A673 (cell line): ENCODE data around the gene TBC1D4.

Experiments used
- EZH2 ChIP-seq: fragments of 200-600 bp; sonication (generic); IDR thresholded peaks from 2 replicates; pipeline ENCODE4 v1.6.1; 2017; ENCODE audit warnings: borderline replicate concordance, low read depth, mild to moderate bottlenecking, mixed read lengths, antibody characterized with exemption, low read length; ENCODE audit not compliant: poor library complexity, severe bottlenecking
- TF ChIP-seq, protein P1 (sequence below): fragments of 300-800, 200-600 bp; sonication (generic); conservative IDR thresholded peaks from 2 replicates; pipeline ENCODE4 v1.5.1; 2017; ENCODE audit warnings: low read depth, mild to moderate bottlenecking, antibody characterized with exemption, low read length, moderate library complexity, mixed read lengths

DNA sequence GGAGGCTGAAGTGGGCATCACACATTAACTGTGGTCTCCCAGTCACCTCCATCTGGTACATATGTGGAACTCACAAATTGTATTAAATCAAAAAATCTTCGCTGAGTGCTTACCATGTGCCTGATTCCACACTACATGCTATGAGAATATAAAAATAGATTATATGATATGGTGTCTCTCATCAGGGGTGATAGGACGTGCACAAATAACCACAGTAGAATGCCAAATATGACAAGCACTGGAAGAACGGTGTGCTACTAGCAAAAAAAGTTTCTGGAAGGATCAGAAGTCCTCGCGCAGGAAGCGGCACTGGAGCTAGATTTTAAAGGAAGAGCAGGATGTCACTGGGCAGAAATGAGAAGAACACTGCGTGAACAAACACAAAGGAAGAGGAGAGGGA lies 62.3 kb downstream of the TBC1D4 start:
- TF ChIP-seq, protein P1, sequence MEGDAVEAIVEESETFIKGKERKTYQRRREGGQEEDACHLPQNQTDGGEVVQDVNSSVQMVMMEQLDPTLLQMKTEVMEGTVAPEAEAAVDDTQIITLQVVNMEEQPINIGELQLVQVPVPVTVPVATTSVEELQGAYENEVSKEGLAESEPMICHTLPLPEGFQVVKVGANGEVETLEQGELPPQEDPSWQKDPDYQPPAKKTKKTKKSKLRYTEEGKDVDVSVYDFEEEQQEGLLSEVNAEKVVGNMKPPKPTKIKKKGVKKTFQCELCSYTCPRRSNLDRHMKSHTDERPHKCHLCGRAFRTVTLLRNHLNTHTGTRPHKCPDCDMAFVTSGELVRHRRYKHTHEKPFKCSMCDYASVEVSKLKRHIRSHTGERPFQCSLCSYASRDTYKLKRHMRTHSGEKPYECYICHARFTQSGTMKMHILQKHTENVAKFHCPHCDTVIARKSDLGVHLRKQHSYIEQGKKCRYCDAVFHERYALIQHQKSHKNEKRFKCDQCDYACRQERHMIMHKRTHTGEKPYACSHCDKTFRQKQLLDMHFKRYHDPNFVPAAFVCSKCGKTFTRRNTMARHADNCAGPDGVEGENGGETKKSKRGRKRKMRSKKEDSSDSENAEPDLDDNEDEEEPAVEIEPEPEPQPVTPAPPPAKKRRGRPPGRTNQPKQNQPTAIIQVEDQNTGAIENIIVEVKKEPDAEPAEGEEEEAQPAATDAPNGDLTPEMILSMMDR: no peak
- no peak for TF ChIP-seq EZH2
